Vagina (tissue), 2 donors: Measurements from ENCODE around the gene ST3GAL6.
"Not testable (repeated sequence)": the region's sequence is repeated elsewhere in the genome, so short reads cannot be mapped to it uniquely, and the experiment has no call there.

ENCODE experiments used
- POLR2A ChIP-seq, 2 donors: fragments of 450-650 bp; IDR thresholded peaks; one replicate each; pipeline ENCODE4 v1.6.1; 2017; ENCODE audit warnings: antibody characterized with exemption in 2 of 2, mild to moderate bottlenecking in 2 of 2, moderate library complexity in 2 of 2
- TF ChIP-seq, protein P1 (sequence below), 3 experiments: fragments of 450-650 bp in 2 of 3; fragments of 200-600 bp in 1 of 3; sonication (generic) in 1 of 3; IDR thresholded peaks; one replicate each; pipeline ENCODE4 v1.5.1; 2017 to 2019; ENCODE audit warnings: antibody characterized with exemption in 3 of 3, mild to moderate bottlenecking in 2 of 3, moderate library complexity in 2 of 3

DNA sequence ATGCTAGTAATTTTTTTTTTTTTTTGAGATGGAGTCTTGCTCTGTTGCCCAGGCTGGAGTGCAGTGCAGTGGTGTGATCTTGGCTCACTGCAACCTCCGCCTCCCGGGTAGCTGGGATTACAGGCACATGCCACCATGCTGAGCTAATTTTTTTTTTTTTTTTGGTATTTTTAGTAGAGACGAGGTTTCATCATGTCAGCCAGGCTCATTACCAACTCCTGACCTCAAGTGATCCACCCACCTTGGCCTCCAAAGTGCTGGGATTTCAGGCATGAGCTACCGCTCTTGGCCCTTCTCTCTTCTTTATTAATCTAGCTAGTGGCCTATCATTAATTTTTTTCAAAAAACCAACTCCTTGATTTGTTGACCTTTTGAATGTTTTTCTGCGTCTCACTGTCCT is 67.9 kb downstream of the ST3GAL6 start:
- TF ChIP-seq POLR2A (IDR thresholded peaks at IDR 0.05): not testable (repeated sequence)
- TF ChIP-seq, protein P1, sequence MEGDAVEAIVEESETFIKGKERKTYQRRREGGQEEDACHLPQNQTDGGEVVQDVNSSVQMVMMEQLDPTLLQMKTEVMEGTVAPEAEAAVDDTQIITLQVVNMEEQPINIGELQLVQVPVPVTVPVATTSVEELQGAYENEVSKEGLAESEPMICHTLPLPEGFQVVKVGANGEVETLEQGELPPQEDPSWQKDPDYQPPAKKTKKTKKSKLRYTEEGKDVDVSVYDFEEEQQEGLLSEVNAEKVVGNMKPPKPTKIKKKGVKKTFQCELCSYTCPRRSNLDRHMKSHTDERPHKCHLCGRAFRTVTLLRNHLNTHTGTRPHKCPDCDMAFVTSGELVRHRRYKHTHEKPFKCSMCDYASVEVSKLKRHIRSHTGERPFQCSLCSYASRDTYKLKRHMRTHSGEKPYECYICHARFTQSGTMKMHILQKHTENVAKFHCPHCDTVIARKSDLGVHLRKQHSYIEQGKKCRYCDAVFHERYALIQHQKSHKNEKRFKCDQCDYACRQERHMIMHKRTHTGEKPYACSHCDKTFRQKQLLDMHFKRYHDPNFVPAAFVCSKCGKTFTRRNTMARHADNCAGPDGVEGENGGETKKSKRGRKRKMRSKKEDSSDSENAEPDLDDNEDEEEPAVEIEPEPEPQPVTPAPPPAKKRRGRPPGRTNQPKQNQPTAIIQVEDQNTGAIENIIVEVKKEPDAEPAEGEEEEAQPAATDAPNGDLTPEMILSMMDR (IDR thresholded peaks at IDR 0.05): not testable (repeated sequence)
